Right lobe of liver (tissue), 6 donors: Measurements from ENCODE around the gene AIF1L. TPM values are rescaled to one million over a fixed set of nuclear protein-coding genes. Genes with fewer than 3 reads are reported as not detected.
"Not testable (repeated sequence)": the region's sequence is repeated elsewhere in the genome, so short reads cannot be mapped to it uniquely, and the experiment has no call there.

Experiments
- ATAC-seq, 4 donors: fragments of 200-7000 bp; cut with Tn5 transposase; one replicate each; pipeline ENCODE4 v1.9.1; 2020; ENCODE audit warnings: mild to moderate bottlenecking in 4 of 4, moderate library complexity in 4 of 4
- DNase-seq, 3 donors: peaks; one replicate each; pipeline ENCODE4 v3.0.0-alpha.2; 2020
- H3K27ac ChIP-seq, 3 donors: fragments of 200-600 bp; one replicate each; pipeline ENCODE4 v1.8.0; 2022
- H3K27me3 ChIP-seq, 2 donors: fragments of 200-600 bp; one replicate each; pipeline ENCODE4 v1.8.0; 2022
- H3K36me3 ChIP-seq, 4 donors: fragments of 200-600 bp; sonication (generic) in 1 of 4; one replicate each; pipeline versions ENCODE4 v1.5.1 to v1.8.0; 2017 to 2022; ENCODE audit warnings: control low read depth in 1 of 4
- H3K4me1 ChIP-seq, 4 donors: fragments of 200-600 bp; sonication (generic) in 1 of 4; one replicate each; pipeline versions ENCODE4 v1.5.1 to v1.8.0; 2017 to 2022; ENCODE audit warnings: control low read depth in 1 of 4
- H3K4me3 ChIP-seq, 3 donors: fragments of 200-600 bp; one replicate each; pipeline ENCODE4 v1.8.0; 2022
- H3K9me3 ChIP-seq, 4 donors: fragments of 200-600 bp; sonication (generic) in 1 of 4; one replicate each; pipeline versions ENCODE4 v1.5.1 to v1.8.0; 2017 to 2022; ENCODE audit warnings: control low read depth in 1 of 4
- CTCF ChIP-seq, 4 donors: fragments of 200-600 bp in 3 of 4; fragments of 450-650 bp in 1 of 4; IDR thresholded peaks; one replicate each; pipeline versions ENCODE4 v1.5.1 to v1.8.0; 2016 to 2022; ENCODE audit warnings: antibody characterized with exemption in 4 of 4, mild to moderate bottlenecking in 2 of 4
- POLR2A ChIP-seq: fragments of 450-650 bp; IDR thresholded peaks from one replicate; pipeline ENCODE4 v1.6.1; 2017; ENCODE audit warnings: antibody characterized with exemption, mild to moderate bottlenecking
- WGBS: methylation state at CpG from one replicate; pipeline ENCODE4 v1.1.6; 2018; ENCODE audit warnings: low coverage, low lambda C conversion rate; ENCODE audit not compliant: insufficient coverage; ENCODE audit errors: missing lambda C conversion rate; 5-methylcytosine and 5-hydroxymethylcytosine counted together
- intact Hi-C, 2 donors: fragments of 100-400 bp; cut with DNase I; formaldehyde crosslinking; loops; one replicate each; pipeline versions ENCODE4 v1.11.2 to v1.14.1; 2022
- total RNA-seq, 6 experiments: library from RNA; depleted of rRNA in 2 of 6; stranded (reverse); fragments of >200 nt in 2 of 6; fragmentation: NEBNext Ultra II Directional in 3 of 6; extraction: Animal tissue kit (Norgen Biotek cat#: 25700) in 3 of 6; gene quantifications; one replicate each; pipeline versions ENCODE4 v1.1.0 to v1.2.4, GENCODE V29; 2016 to 2023
- donor health status: DM: no; HTN: yes; CAD: no.
- donor health status: DM: no; HTN: no; CAD: no.
- donor health status: DM: no; HTN: no; CAD: no.
- donor health status: DM: no; HTN: yes; CAD: no.
- donor health status: DM: no; HTN: yes; CAD: no.

Gene AIF1L
- total RNA-seq, 6 experiments from 2014 or later, result 0.33 to 1.4 (median 0.49) TPM

GRCh38 chr9:131153595-131153994, 57.3 kb downstream of the AIF1L start:
- no peak overlapping the region for H3K4me3 ChIP-seq
- H3K4me1 ChIP-seq, result no peaks in the 10 kb centered on the region
- no peak overlapping the region for H3K27ac ChIP-seq
- H3K36me3 ChIP-seq, result peaks cover 0 to 68% (median 24%) of the 10 kb centered on the region in 4 donors
- DNase-seq, result no peak
- TF ChIP-seq POLR2A, result no peak
- no peak for TF ChIP-seq CTCF (IDR thresholded peaks at IDR 0.05)
- H3K27me3 ChIP-seq, result no peaks in the 10 kb centered on the region
- intact Hi-C loops, result no loop called here
- H3K9me3 ChIP-seq, result no peaks in the 10 kb centered on the region
- no peak for ATAC-seq
- 79% methylated on average over 4 of the region's 4 CpGs for WGBS

GRCh38 chr9:131158673-131159072, 62.3 kb downstream of the AIF1L start:
- 92% methylated on average over 1 of the region's 1 CpG for WGBS
- DNase-seq, H3K27ac ChIP-seq, H3K4me1 ChIP-seq, H3K27me3 ChIP-seq, H3K9me3 ChIP-seq, intact Hi-C loops, ATAC-seq, H3K4me3 ChIP-seq: not testable (repeated sequence)
- H3K36me3 ChIP-seq, result peaks cover 5 to 64% (median 21%) of the 10 kb centered on the region in 4 donors

- intact Hi-C loops, result no loop called here
- no peak for DNase-seq
- Histone ChIP-seq H3K36me3 (peaks cover 5 to 64% (median 21%) of the 10 kb centered on the region in 4 donors), H3K4me1 (no peaks in the 10 kb centered on the region), H3K27me3 (no peaks in the 10 kb centered on the region), H3K9me3 (no peaks in the 10 kb centered on the region), H3K27ac (no peak overlapping the region), H3K4me3 (no peak overlapping the region)
- 100% methylated on average over 1 of the region's 1 CpG for WGBS
- TF ChIP-seq POLR2A (no peak), CTCF (IDR thresholded peaks at IDR 0.05) (no peak)
- ATAC-seq, result no peak
Observed at GRCh38 chr9:131160416-131161112, 64.2 kb downstream of the AIF1L start.

- Histone ChIP-seq H3K27ac (no peak overlapping the region), H3K27me3 (no peaks in the 10 kb centered on the region), H3K9me3 (no peaks in the 10 kb centered on the region), H3K36me3 (peaks cover 5 to 64% (median 21%) of the 10 kb centered on the region in 4 donors), H3K4me1 (no peaks in the 10 kb centered on the region), H3K4me3 (no peak overlapping the region)
- TF ChIP-seq POLR2A (no peak), CTCF (IDR thresholded peaks at IDR 0.05) (no peak)
- intact Hi-C loops, result no loop called here
- ATAC-seq (no peak), DNase-seq (no peak)
- 98% methylated on average over 6 of the region's 6 CpGs for WGBS
Observed at GRCh38 chr9:131161585-131161984, 65.3 kb downstream of the AIF1L start.

DNA sequence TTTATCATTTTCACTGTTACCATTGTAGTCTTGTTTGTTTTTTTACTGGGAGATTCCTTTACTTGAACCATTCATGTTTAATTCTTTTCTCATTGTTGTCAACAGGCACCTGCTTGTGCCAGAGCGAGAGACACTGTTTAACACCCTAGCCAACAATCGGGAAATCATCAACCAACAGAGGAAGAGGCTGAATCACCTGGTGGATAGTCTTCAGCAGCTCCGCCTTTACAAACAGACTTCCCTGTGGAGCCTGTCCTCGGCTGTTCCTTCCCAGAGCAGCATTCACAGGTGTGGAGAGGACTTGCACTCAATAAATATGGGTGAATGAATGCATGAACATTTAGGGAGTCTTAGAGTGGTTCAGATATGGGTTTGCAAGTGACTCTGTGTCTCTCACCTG, 66.6 kb downstream of the AIF1L start:
- WGBS, result 95% methylated on average over 4 of the region's 4 CpGs
- Histone ChIP-seq H3K27me3 (no peaks in the 10 kb centered on the region), H3K4me3 (no peak overlapping the region), H3K27ac (no peak overlapping the region), H3K4me1 (peaks cover 0 to 7% (median 0%) of the 10 kb centered on the region in 4 donors), H3K36me3 (peaks cover 5 to 59% (median 21%) of the 10 kb centered on the region in 4 donors), H3K9me3 (no peaks in the 10 kb centered on the region)
- intact Hi-C loops, result no loop called here
- no peak for ATAC-seq
- TF ChIP-seq POLR2A, result no peak
- no peak for TF ChIP-seq CTCF (IDR thresholded peaks at IDR 0.05)
- no peak for DNase-seq
